Vagina (tissue), 2 donors: ENCODE measurements around the gene AMH.

Experiments
- CTCF ChIP-seq, 3 experiments: fragments of 450-650 bp in 2 of 3; fragments of 200-600 bp in 1 of 3; sonication (generic) in 1 of 3; IDR thresholded peaks; one replicate each; pipeline ENCODE4 v1.5.1; 2017 to 2019; ENCODE audit warnings: antibody characterized with exemption in 3 of 3, mild to moderate bottlenecking in 2 of 3, moderate library complexity in 2 of 3
- POLR2A ChIP-seq, 2 donors: fragments of 450-650 bp; IDR thresholded peaks; one replicate each; pipeline ENCODE4 v1.6.1; 2017; ENCODE audit warnings: antibody characterized with exemption in 2 of 2, mild to moderate bottlenecking in 2 of 2, moderate library complexity in 2 of 2
- POLR2AphosphoS5 ChIP-seq, 2 donors: sonication (generic); formaldehyde crosslinking; IDR thresholded peaks; one replicate each; pipeline ENCODE4 v1.9.0; 2017; ENCODE audit warnings: antibody characterized with exemption in 2 of 2, mild to moderate bottlenecking in 2 of 2, low read depth in 1 of 2; ENCODE audit not compliant: insufficient read depth in 1 of 2

GRCh38 chr19:2282862-2283237 lies 33.7 kb downstream of the AMH start:
- TF ChIP-seq CTCF (IDR thresholded peaks at IDR 0.05) (no peak), POLR2A (IDR thresholded peaks at IDR 0.05) (no peak), POLR2AphosphoS5 (IDR thresholded peaks at IDR 0.05; ENCODE audit: insufficient read depth in 1 of 2, low read depth in 1 of 2) (no peak)
